ENCODE data around the gene ERCC3. TPM values are rescaled to one million over a fixed set of nuclear protein-coding genes. Genes with fewer than 3 reads are reported as not detected.

The ERCC3 gene
- total RNA-seq, 2 experiments from 2014 or later = 40.0 to 44.0 TPM

- Mint-ChIP-seq H3K27me3 (peaks cover 73% of the 10 kb centered on the region), H3K4me1 (ENCODE audit: low read depth) (peaks cover 19% of the 10 kb centered on the region), H3K27ac (no peak overlapping the region), H3K36me3 (ENCODE audit: low read depth) (no peaks in the 10 kb centered on the region), H3K9me3 (peaks cover 2% of the 10 kb centered on the region), H3K4me3 (peak overlapping the region; percentile 70)
- ChIA-PET CTCF (no interaction called here), POLR2A (no interaction called here)
- Histone ChIP-seq H3K9me3 (ENCODE audit: control insufficient read depth in 1 of 2, insufficient read depth in 1 of 2, low read length in 2 of 2) (peaks cover 11 to 19% of the 10 kb centered on the region in 2 experiments), H3K27ac (ENCODE audit: low read depth in 1 of 2, low read length in 2 of 2) (no peak overlapping the region), H3K4me1 (ENCODE audit: insufficient read depth, low read length) (peaks cover 20% of the 10 kb centered on the region), H3K27me3 (ENCODE audit: control insufficient read depth in 1 of 2, insufficient read depth in 2 of 2, low read length in 2 of 2) (peaks cover 49 to 58% of the 10 kb centered on the region in 2 experiments), H3K4me3 (ENCODE audit: low read length) (no peak overlapping the region), H3K36me3 (ENCODE audit: insufficient read depth, low read length) (no peaks in the 10 kb centered on the region)
- intact Hi-C loops (cut with DNase I, micrococcal nuclease) = no loop called here
- TF ChIP-seq CTCF (IDR thresholded peaks at IDR 0.05) = no peak
- DNase-seq (no peak), ATAC-seq (ENCODE audit: poor library complexity) (no peak)
Observed at GRCh38 chr2:127218812-127219170, 75.2 kb downstream of the ERCC3 start.

- H3K4me1 ChIP-seq (ENCODE audit: insufficient read depth, low read length) = peaks cover 20% of the 10 kb centered on the region
- no peak overlapping the region for H3K27ac ChIP-seq (ENCODE audit: low read depth in 1 of 2, low read length in 2 of 2)
- H3K27me3 Mint-ChIP-seq = peaks cover 73% of the 10 kb centered on the region
- H3K4me3 Mint-ChIP-seq = peak overlapping the region; percentile 26
- H3K9me3 ChIP-seq (ENCODE audit: control insufficient read depth in 1 of 2, insufficient read depth in 1 of 2, low read length in 2 of 2) = peaks cover 11 to 19% of the 10 kb centered on the region in 2 experiments
- no peak overlapping the region for H3K4me3 ChIP-seq (ENCODE audit: low read length)
- ChIA-PET CTCF (interaction anchor here (1.2 kb wide), 1 partner anchor 262 kb away, joined by 4 read pairs; no protein-coding TSS in a partner anchor), POLR2A (no interaction called here)
- no peak overlapping the region for H3K27ac Mint-ChIP-seq
- no peak for TF ChIP-seq CTCF (IDR thresholded peaks at IDR 0.05)
- intact Hi-C loops (cut with DNase I, micrococcal nuclease) = no loop called here
- DNase-seq (no peak), ATAC-seq (ENCODE audit: poor library complexity) (peak; percentile 21)
- no peaks in the 10 kb centered on the region for H3K36me3 Mint-ChIP-seq (ENCODE audit: low read depth)
- H3K9me3 Mint-ChIP-seq = peaks cover 4% of the 10 kb centered on the region
- no peaks in the 10 kb centered on the region for H3K36me3 ChIP-seq (ENCODE audit: insufficient read depth, low read length)
- peaks cover 44 to 51% of the 10 kb centered on the region in 2 experiments for H3K27me3 ChIP-seq (ENCODE audit: control insufficient read depth in 1 of 2, insufficient read depth in 2 of 2, low read length in 2 of 2)
- peaks cover 19% of the 10 kb centered on the region for H3K4me1 Mint-ChIP-seq (ENCODE audit: low read depth)
Observed at GRCh38 chr2:127217470-127218325, 76.2 kb downstream of the ERCC3 start.

GRCh38 chr2:127216593-127216992 is 77.4 kb downstream of the ERCC3 start:
- CTCF ChIA-PET = interaction anchor here (1.2 kb wide), 1 partner anchor 263 kb away, joined by 4 read pairs; no protein-coding TSS in a partner anchor
- Mint-ChIP-seq H3K27me3 (peaks cover 84% of the 10 kb centered on the region), H3K27ac (no peak overlapping the region), H3K9me3 (peaks cover 4% of the 10 kb centered on the region), H3K4me3 (no peak overlapping the region), H3K36me3 (ENCODE audit: low read depth) (no peaks in the 10 kb centered on the region), H3K4me1 (ENCODE audit: low read depth) (peaks cover 19% of the 10 kb centered on the region)
- Histone ChIP-seq H3K27ac (ENCODE audit: low read depth in 1 of 2, low read length in 2 of 2) (no peak overlapping the region), H3K27me3 (ENCODE audit: control insufficient read depth in 1 of 2, insufficient read depth in 2 of 2, low read length in 2 of 2) (peaks cover 41 to 51% of the 10 kb centered on the region in 2 experiments), H3K36me3 (ENCODE audit: insufficient read depth, low read length) (no peaks in the 10 kb centered on the region), H3K4me3 (ENCODE audit: low read length) (no peak overlapping the region), H3K9me3 (ENCODE audit: control insufficient read depth in 1 of 2, insufficient read depth in 1 of 2, low read length in 2 of 2) (peaks cover 11 to 19% of the 10 kb centered on the region in 2 experiments), H3K4me1 (ENCODE audit: insufficient read depth, low read length) (peaks cover 20% of the 10 kb centered on the region)
- intact Hi-C loops (cut with DNase I, micrococcal nuclease) = no loop called here
- TF ChIP-seq CTCF (IDR thresholded peaks at IDR 0.05) = no peak
- no peak for ATAC-seq (ENCODE audit: poor library complexity)
- POLR2A ChIA-PET = no interaction called here
- DNase-seq = no peak
